ENCODE measurements around the gene ALDH3B2. TPM values are rescaled to one million over a fixed set of nuclear protein-coding genes. Genes with fewer than 3 reads are reported as not detected.

ALDH3B2 gene
- total RNA-seq, 1 donor: not detected

- no peak for DNase-seq (ENCODE audit: low read depth)
- no peak for TF ChIP-seq CTCF (IDR thresholded peaks at IDR 0.05; ENCODE audit: insufficient read depth, low read depth, low read length)
- no peak overlapping the region for H3K4me3 ChIP-seq (ENCODE audit: low read depth, low read length)
Measured at GRCh38 chr11:67675058-67675747, 780 bp upstream of the ALDH3B2 start.

DNA sequence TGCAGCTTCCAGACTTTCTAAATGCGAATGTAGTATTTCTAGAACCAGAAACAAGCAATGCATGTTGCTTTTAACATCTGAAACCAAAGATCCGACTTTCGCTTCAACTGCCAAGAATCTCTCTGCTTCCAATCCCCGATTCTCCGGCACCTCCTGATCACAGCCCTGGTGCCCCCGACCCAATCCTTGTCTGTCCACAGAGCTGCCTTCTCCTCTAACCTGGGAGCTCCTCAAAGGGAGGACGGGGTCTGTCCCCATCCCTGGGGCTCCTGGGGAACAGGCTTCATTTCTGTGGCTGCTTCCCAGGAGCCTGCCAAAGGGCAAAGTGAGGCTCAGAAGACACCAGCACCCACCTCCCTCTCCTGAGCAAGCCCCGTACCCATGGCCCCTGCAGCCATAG lies 521 bp downstream of the ALDH3B2 start:
- no peak for DNase-seq (ENCODE audit: low read depth)
- TF ChIP-seq CTCF (IDR thresholded peaks at IDR 0.05; ENCODE audit: insufficient read depth, low read depth, low read length): no peak
- H3K4me3 ChIP-seq (ENCODE audit: low read depth, low read length): no peak overlapping the region

GRCh38 chr11:67673358-67673757 lies 1.1 kb downstream of the ALDH3B2 start:
- no peak for TF ChIP-seq CTCF (IDR thresholded peaks at IDR 0.05; ENCODE audit: insufficient read depth, low read depth, low read length)
- H3K4me3 ChIP-seq (ENCODE audit: low read depth, low read length): no peak overlapping the region
- DNase-seq (ENCODE audit: low read depth): no peak

DNA sequence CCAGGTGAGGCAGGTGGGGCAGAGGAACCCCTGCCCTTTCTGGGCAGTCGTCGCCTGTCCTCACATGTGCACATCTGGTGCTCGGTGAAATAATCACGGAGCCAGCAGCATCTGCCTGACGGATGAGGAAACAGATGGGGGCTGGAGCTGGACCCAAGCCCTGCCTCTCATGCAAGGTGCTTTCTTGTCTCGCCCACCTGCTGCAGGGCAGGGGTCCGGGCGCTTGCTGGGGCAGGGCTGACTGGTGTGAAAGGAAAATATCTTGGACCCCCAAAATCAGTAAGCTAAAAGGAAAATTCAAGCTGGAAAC lies 3.3 kb downstream of the ALDH3B2 start:
- no peak for TF ChIP-seq CTCF (IDR thresholded peaks at IDR 0.05; ENCODE audit: insufficient read depth, low read depth, low read length)
- H3K4me3 ChIP-seq (ENCODE audit: low read depth, low read length): no peak overlapping the region
- DNase-seq (ENCODE audit: low read depth): no peak

GRCh38 chr11:67670316-67671210 lies 3.9 kb downstream of the ALDH3B2 start:
- DNase-seq (ENCODE audit: low read depth): no peak
- no peak for TF ChIP-seq CTCF (IDR thresholded peaks at IDR 0.05; ENCODE audit: insufficient read depth, low read depth, low read length)
- H3K4me3 ChIP-seq (ENCODE audit: low read depth, low read length): no peak overlapping the region

DNA sequence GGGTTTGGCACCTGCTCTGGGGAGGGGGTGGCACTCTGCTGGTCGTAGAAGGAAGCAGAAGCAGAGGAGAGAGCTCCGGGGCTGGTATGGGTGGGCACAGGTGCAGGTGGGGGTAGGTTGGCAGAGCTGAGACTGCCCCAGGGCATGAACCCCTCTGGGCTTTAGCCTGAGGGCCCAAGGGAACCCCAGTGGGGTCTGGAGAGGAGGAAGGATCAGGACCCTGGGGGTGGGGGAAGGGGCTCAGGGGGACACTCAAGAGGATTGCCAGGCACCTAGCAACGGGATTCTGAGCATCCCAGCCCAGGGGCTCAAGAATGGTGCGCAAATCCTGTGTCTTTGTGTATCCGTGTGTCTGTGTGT lies 6.3 kb downstream of the ALDH3B2 start:
- H3K4me3 ChIP-seq (ENCODE audit: low read depth, low read length): no peak overlapping the region
- TF ChIP-seq CTCF (IDR thresholded peaks at IDR 0.05; ENCODE audit: insufficient read depth, low read depth, low read length): no peak
- no peak for DNase-seq (ENCODE audit: low read depth)
